ENCODE data around the gene GIT2.

The GIT2 gene

GRCh38 chr12:110033888-110034287 is 37.7 kb upstream of the GIT2 start:
- TF ChIP-seq CTCF (IDR thresholded peaks at IDR 0.05; ENCODE audit: insufficient read depth, low read depth, low read length, missing control alignments), result no peak
- H3K4me3 ChIP-seq (ENCODE audit: low read depth, low read length), result no peak overlapping the region
- no peak for DNase-seq (ENCODE audit: low read depth)

- no peak for DNase-seq (ENCODE audit: low read depth)
- TF ChIP-seq CTCF (IDR thresholded peaks at IDR 0.05; ENCODE audit: insufficient read depth, low read depth, low read length, missing control alignments), result no peak
- no peak overlapping the region for H3K4me3 ChIP-seq (ENCODE audit: low read depth, low read length)
Measured at GRCh38 chr12:110029290-110029815, 33.2 kb upstream of the GIT2 start.

- no peak overlapping the region for H3K4me3 ChIP-seq (ENCODE audit: low read depth, low read length)
- no peak for TF ChIP-seq CTCF (IDR thresholded peaks at IDR 0.05; ENCODE audit: insufficient read depth, low read depth, low read length, missing control alignments)
- no peak for DNase-seq (ENCODE audit: low read depth)
Measured at GRCh38 chr12:110028323-110028722, 32.2 kb upstream of the GIT2 start.

GRCh38 chr12:110024051-110024450 is 27.9 kb upstream of the GIT2 start:
- DNase-seq (ENCODE audit: low read depth), result no peak
- TF ChIP-seq CTCF (IDR thresholded peaks at IDR 0.05; ENCODE audit: insufficient read depth, low read depth, low read length, missing control alignments), result no peak
- no peak overlapping the region for H3K4me3 ChIP-seq (ENCODE audit: low read depth, low read length)

- H3K4me3 ChIP-seq (ENCODE audit: low read depth, low read length), result no peak overlapping the region
- TF ChIP-seq CTCF (IDR thresholded peaks at IDR 0.05; ENCODE audit: insufficient read depth, low read depth, low read length, missing control alignments), result no peak
- DNase-seq (ENCODE audit: low read depth), result no peak
Measured at GRCh38 chr12:110023059-110023980, 27.2 kb upstream of the GIT2 start.

- no peak for DNase-seq (ENCODE audit: low read depth)
- no peak for TF ChIP-seq CTCF (IDR thresholded peaks at IDR 0.05; ENCODE audit: insufficient read depth, low read depth, low read length, missing control alignments)
- no peak overlapping the region for H3K4me3 ChIP-seq (ENCODE audit: low read depth, low read length)
Measured at GRCh38 chr12:110020956-110021355, 24.8 kb upstream of the GIT2 start.

Measured in GM12865 (cell line).